Activated CD4-positive, alpha-beta T cell treated with anti-CD3 and anti-CD28 coated beads, Interleukin-2, amount 10 ng/mL, durations not matched to agents 7 days and 5 days (primary cell): ENCODE measurements around the gene ANKRD29. TPM values are rescaled to one million over a fixed set of nuclear protein-coding genes. Genes with fewer than 3 reads are reported as not detected.

Experiments
- CTCF ChIA-PET: fragments of 350-600 bp; sonication (Branson Sonifier 250); formaldehyde crosslinking; loops from one replicate; lab custom pipeline; 2021; ENCODE audit warnings: antibody characterized with exemption; lab: Charles Lee
- POLR2A ChIA-PET: fragments of 350-600 bp; sonication (Branson Sonifier 250); formaldehyde crosslinking; loops from one replicate; lab custom pipeline; 2021; ENCODE audit warnings: antibody characterized with exemption; lab: Charles Lee
- DNase-seq: peaks from one replicate; pipeline ENCODE4 v3.0.0-alpha.2; 2020
- H3K27ac Mint-ChIP-seq: one replicate; pipeline ENCODE4 v1.8.0; 2021; ENCODE audit warnings: mild to moderate bottlenecking, moderate library complexity, mixed read lengths
- H3K27me3 Mint-ChIP-seq: one replicate; pipeline ENCODE4 v1.8.0; 2021; ENCODE audit warnings: mixed read lengths
- H3K36me3 Mint-ChIP-seq: one replicate; pipeline ENCODE4 v1.8.0; 2021; ENCODE audit warnings: low read depth, mixed read lengths
- H3K4me1 Mint-ChIP-seq: one replicate; pipeline ENCODE4 v1.8.0; 2021; ENCODE audit warnings: mixed read lengths
- H3K4me3 Mint-ChIP-seq: one replicate; pipeline ENCODE4 v1.8.0; 2021; ENCODE audit warnings: mild to moderate bottlenecking, moderate library complexity, mixed read lengths
- H3K9me3 Mint-ChIP-seq: one replicate; pipeline ENCODE4 v1.8.0; 2021; ENCODE audit warnings: mixed read lengths
- total RNA-seq, 2 experiments: library from RNA; stranded (reverse); gene quantifications; one replicate each; pipeline ENCODE4 v1.2.3, GENCODE V29; 2021

Gene ANKRD29
- total RNA-seq, 2 experiments from 2014 or later: 0.25 TPM; not detected in 1

- no peak overlapping the region for H3K27ac Mint-ChIP-seq
- ChIA-PET POLR2A (no interaction called here), CTCF (interaction anchor here (0.6 kb wide), 1 partner anchor 202 kb away, joined by 3 read pairs; no protein-coding TSS in a partner anchor)
- no peaks in the 10 kb centered on the region for H3K36me3 Mint-ChIP-seq
- peaks cover 1% of the 10 kb centered on the region for H3K27me3 Mint-ChIP-seq
- H3K4me3 Mint-ChIP-seq: no peak overlapping the region
- no peak for DNase-seq
- peaks cover 2% of the 10 kb centered on the region for H3K4me1 Mint-ChIP-seq
- no peaks in the 10 kb centered on the region for H3K9me3 Mint-ChIP-seq
Measured at GRCh38 chr18:23593720-23594119, 69.0 kb downstream of the ANKRD29 start.

- Mint-ChIP-seq H3K27ac (no peak overlapping the region), H3K4me3 (no peak overlapping the region), H3K27me3 (peaks cover 6% of the 10 kb centered on the region), H3K9me3 (no peaks in the 10 kb centered on the region), H3K4me1 (peaks cover 2% of the 10 kb centered on the region), H3K36me3 (no peaks in the 10 kb centered on the region)
- CTCF ChIA-PET: no interaction called here
- POLR2A ChIA-PET: no interaction called here
- no peak for DNase-seq
Measured at GRCh38 chr18:23592911-23593310, 69.8 kb downstream of the ANKRD29 start.

- Mint-ChIP-seq H3K4me1 (peaks cover 9% of the 10 kb centered on the region), H3K36me3 (no peaks in the 10 kb centered on the region), H3K27ac (no peak overlapping the region), H3K9me3 (no peaks in the 10 kb centered on the region), H3K4me3 (no peak overlapping the region), H3K27me3 (peaks cover 6% of the 10 kb centered on the region)
- POLR2A ChIA-PET: interaction anchor here (0.7 kb wide), 1 partner anchor 16 kb away, joined by 3 read pairs; no protein-coding TSS in a partner anchor
- CTCF ChIA-PET: interaction anchor here (0.6 to 1.0 kb wide), 2 partner anchors 8 to 29 kb away, joined by 4 to 5 read pairs; no protein-coding TSS in a partner anchor
- DNase-seq: no peak
Measured at GRCh38 chr18:23591011-23591410, 71.7 kb downstream of the ANKRD29 start.

GRCh38 chr18:23588836-23589560, 73.7 kb downstream of the ANKRD29 start:
- Mint-ChIP-seq H3K27me3 (peaks cover 6% of the 10 kb centered on the region), H3K4me1 (peaks cover 24% of the 10 kb centered on the region), H3K4me3 (no peak overlapping the region), H3K36me3 (peaks cover 1% of the 10 kb centered on the region), H3K9me3 (no peaks in the 10 kb centered on the region), H3K27ac (no peak overlapping the region)
- DNase-seq: no peak
- ChIA-PET POLR2A (interaction anchor here (0.7 kb wide), 1 partner anchor 47 kb away, joined by 4 read pairs; no protein-coding TSS in a partner anchor), CTCF (interaction anchor here (1.1 kb wide), 1 partner anchor 48 kb away, joined by 3 read pairs; no protein-coding TSS in a partner anchor)

GRCh38 chr18:23587220-23587642, 75.5 kb downstream of the ANKRD29 start:
- H3K27me3 Mint-ChIP-seq: peaks cover 6% of the 10 kb centered on the region
- no peak for DNase-seq
- peak overlapping the region; percentile 94 for H3K27ac Mint-ChIP-seq
- ChIA-PET CTCF (interaction anchor here (0.7 to 1.5 kb wide), 4 partner anchors 10 to 204 kb away, joined by 3 to 6 read pairs (median 6); no protein-coding TSS in a partner anchor), POLR2A (no interaction called here)
- no peaks in the 10 kb centered on the region for H3K9me3 Mint-ChIP-seq
- H3K4me1 Mint-ChIP-seq: peaks cover 36% of the 10 kb centered on the region
- peak overlapping the region; percentile 93 for H3K4me3 Mint-ChIP-seq
- peaks cover 7% of the 10 kb centered on the region for H3K36me3 Mint-ChIP-seq

- POLR2A ChIA-PET: no interaction called here
- H3K27ac Mint-ChIP-seq: peak within 1 kb of the TSS; percentile 94
- H3K9me3 Mint-ChIP-seq: no peaks in the 10 kb centered on the region
- H3K4me1 Mint-ChIP-seq: peaks cover 43% of the 10 kb centered on the region
- H3K36me3 Mint-ChIP-seq: peaks cover 15% of the 10 kb centered on the region
- peak within 1 kb of the TSS; percentile 93 for H3K4me3 Mint-ChIP-seq
- CTCF ChIA-PET: interaction anchor here (0.7 to 2.3 kb wide), 12 partner anchors 10 to 457 kb away, joined by 3 to 9 read pairs (median 6); no protein-coding TSS in a partner anchor
- H3K27me3 Mint-ChIP-seq: peaks cover 4% of the 10 kb centered on the region
- DNase-seq: peak; percentile 93
Measured at GRCh38 chr18:23586249-23587196, 76.2 kb downstream of the ANKRD29 start, which contains the start of gene NPC1. TSS of gene NPC1 (minus strand) at chr18:23586506. CDS start at chr18:23586343, 163 bp downstream.

- peak overlapping the region; percentile 94 for H3K27ac Mint-ChIP-seq
- ChIA-PET POLR2A (no interaction called here), CTCF (interaction anchor here (0.8 to 4.8 kb wide), 9 partner anchors 10 to 458 kb away, joined by 3 to 17 read pairs (median 7); no protein-coding TSS in a partner anchor)
- H3K27me3 Mint-ChIP-seq: peaks cover 4% of the 10 kb centered on the region
- H3K4me1 Mint-ChIP-seq: peaks cover 43% of the 10 kb centered on the region
- peak overlapping the region; percentile 93 for H3K4me3 Mint-ChIP-seq
- no peak for DNase-seq
- H3K36me3 Mint-ChIP-seq: peaks cover 18% of the 10 kb centered on the region
- no peaks in the 10 kb centered on the region for H3K9me3 Mint-ChIP-seq
Measured at GRCh38 chr18:23585897-23586248, 76.8 kb downstream of the ANKRD29 start.

GRCh38 chr18:23585007-23585871, 77.5 kb downstream of the ANKRD29 start:
- peak overlapping the region; percentile 94 for H3K27ac Mint-ChIP-seq
- peak overlapping the region; percentile 93 for H3K4me3 Mint-ChIP-seq
- DNase-seq: peak; percentile 12
- H3K36me3 Mint-ChIP-seq: peaks cover 24% of the 10 kb centered on the region
- peaks cover 45% of the 10 kb centered on the region for H3K4me1 Mint-ChIP-seq
- peaks cover 4% of the 10 kb centered on the region for H3K27me3 Mint-ChIP-seq
- CTCF ChIA-PET: interaction anchor here (0.8 to 4.8 kb wide), 9 partner anchors 9 to 458 kb away, joined by 3 to 17 read pairs (median 7); no protein-coding TSS in a partner anchor
- POLR2A ChIA-PET: no interaction called here
- no peaks in the 10 kb centered on the region for H3K9me3 Mint-ChIP-seq

GRCh38 chr18:23584019-23584983, 78.4 kb downstream of the ANKRD29 start:
- Mint-ChIP-seq H3K27ac (no peak overlapping the region), H3K9me3 (no peaks in the 10 kb centered on the region), H3K36me3 (peaks cover 25% of the 10 kb centered on the region), H3K4me1 (peaks cover 51% of the 10 kb centered on the region), H3K4me3 (peak overlapping the region; percentile 34), H3K27me3 (peaks cover 4% of the 10 kb centered on the region)
- CTCF ChIA-PET: interaction anchor here (0.6 to 4.8 kb wide), 4 partner anchors 8 to 356 kb away, joined by 4 to 17 read pairs (median 8); no protein-coding TSS in a partner anchor
- POLR2A ChIA-PET: no interaction called here
- no peak for DNase-seq

GRCh38 chr18:23583071-23583865, 79.4 kb downstream of the ANKRD29 start:
- H3K27me3 Mint-ChIP-seq: peaks cover 3% of the 10 kb centered on the region
- no peak overlapping the region for H3K4me3 Mint-ChIP-seq
- no peak for DNase-seq
- H3K27ac Mint-ChIP-seq: no peak overlapping the region
- peaks cover 60% of the 10 kb centered on the region for H3K4me1 Mint-ChIP-seq
- POLR2A ChIA-PET: no interaction called here
- CTCF ChIA-PET: interaction anchor here (0.8 to 4.8 kb wide), 3 partner anchors 10 to 112 kb away, joined by 3 to 17 read pairs (median 3); no protein-coding TSS in a partner anchor
- H3K9me3 Mint-ChIP-seq: no peaks in the 10 kb centered on the region
- H3K36me3 Mint-ChIP-seq: peaks cover 33% of the 10 kb centered on the region
